SJSA1 (cell line): ENCODE data around the gene ZNF660. TPM values are rescaled to one million over a fixed set of nuclear protein-coding genes. Genes with fewer than 3 reads are reported as not detected.

Experiments used
- total RNA-seq: library from RNA; depleted of rRNA; stranded (reverse); fragments of >200 nt; shearing (Covaris generic); gene quantifications from 2 replicates; pipeline ENCODE4 v1.2.3, GENCODE V29; 2014; rRNA removed

Gene ZNF660
- total RNA-seq, 1 experiment from 2014 or later, result 4.3 TPM

Other genes with a start within 250 kb of the ZNF660 start
- 15.4 and 18.6 TPM in 2 replicates for gene TCAIM, start 246.2 kb upstream of the ZNF660 start, total RNA-seq
- gene ZNF445, start 107.3 kb upstream of the ZNF660 start, total RNA-seq, result 3.7 and 5.8 TPM in 2 replicates
- gene ZKSCAN7, start 29.8 kb upstream of the ZNF660 start, total RNA-seq, result 4.1 and 4.4 TPM in 2 replicates
- gene ZNF197, start 40.1 kb downstream of the ZNF660 start, total RNA-seq, result 12.4 and 13.1 TPM in 2 replicates
- gene ZNF35, start 63.8 kb downstream of the ZNF660 start, total RNA-seq, result 7.7 and 14.7 TPM in 2 replicates
- 0.79 TPM in 1 of 2 replicates, not detected in the other for gene ZNF502, start 127.7 kb downstream of the ZNF660 start, total RNA-seq
- gene ZNF501, start 144.7 kb downstream of the ZNF660 start, total RNA-seq, result 0.53 and 4.4 TPM in 2 replicates
- 16.2 and 21.7 TPM in 2 replicates for gene KIAA1143, start 176.7 kb downstream of the ZNF660 start, total RNA-seq
- gene KIF15, start 176.8 kb downstream of the ZNF660 start, total RNA-seq, result 26.1 and 28.9 TPM in 2 replicates